Measurements from ENCODE around the gene RNU1-3. TPM values are rescaled to one million over a fixed set of nuclear protein-coding genes. Genes with fewer than 3 reads are reported as not detected.
"Not testable (repeated sequence)": the region's sequence is repeated elsewhere in the genome, so short reads cannot be mapped to it uniquely, and the experiment has no call there.

The RNU1-3 gene
- total and polyA plus RNA-seq, 4 experiments from 2014 or later, result 3,010 to 3,866 TPM; not detected in 2

- H3K9me3 ChIP-seq (ENCODE audit: control insufficient read depth in 1 of 2, low read length in 2 of 2); H3K27ac Mint-ChIP-seq; H3K4me1 Mint-ChIP-seq; H3K9me3 Mint-ChIP-seq; H3K27me3 Mint-ChIP-seq; H3K4me3 ChIP-seq (ENCODE audit: low read length in 2 of 2); H3K27me3 ChIP-seq (ENCODE audit: insufficient read depth, low read length); POLR2A ChIA-PET (ENCODE audit: partially characterized antibody); intact Hi-C loops (cut with micrococcal nuclease); H3K36me3 ChIP-seq (ENCODE audit: insufficient read depth, low read length); H3K36me3 Mint-ChIP-seq; DNase-seq; H3K27ac ChIP-seq (ENCODE audit: low read depth, low read length); H3K4me3 Mint-ChIP-seq; H3K4me1 ChIP-seq (ENCODE audit: insufficient read depth, low read length): not testable (repeated sequence)
- CTCF ChIA-PET (ENCODE audit: partially characterized antibody), result interaction anchor here (0.9 kb wide), 1 partner anchor 13 kb away, joined by 3 read pairs; no protein-coding TSS in a partner anchor
Measured at GRCh38 chr1:16693449-16694307, 26.9 kb upstream of the RNU1-3 start.

GRCh38 chr1:16692717-16693448, 26.1 kb upstream of the RNU1-3 start:
- H3K27ac Mint-ChIP-seq; POLR2A ChIA-PET (ENCODE audit: partially characterized antibody): not testable (repeated sequence)

GRCh38 chr1:16692283-16692682, 25.5 kb upstream of the RNU1-3 start:
- H3K36me3 Mint-ChIP-seq; DNase-seq; H3K4me3 Mint-ChIP-seq; H3K36me3 ChIP-seq (ENCODE audit: insufficient read depth, low read length); POLR2A ChIA-PET (ENCODE audit: partially characterized antibody); H3K9me3 ChIP-seq (ENCODE audit: control insufficient read depth in 1 of 2, low read length in 2 of 2); intact Hi-C loops (cut with micrococcal nuclease); H3K4me3 ChIP-seq (ENCODE audit: low read length in 2 of 2); H3K27me3 Mint-ChIP-seq; H3K27ac ChIP-seq (ENCODE audit: low read depth, low read length); H3K4me1 Mint-ChIP-seq; CTCF ChIA-PET (ENCODE audit: partially characterized antibody); H3K9me3 Mint-ChIP-seq; H3K27me3 ChIP-seq (ENCODE audit: insufficient read depth, low read length); H3K4me1 ChIP-seq (ENCODE audit: insufficient read depth, low read length); H3K27ac Mint-ChIP-seq: not testable (repeated sequence)

More at GRCh38 chr1:16692717-16693448, 26.1 kb upstream of the RNU1-3 start:
- H3K27ac ChIP-seq (ENCODE audit: low read depth, low read length); H3K4me1 Mint-ChIP-seq; H3K36me3 Mint-ChIP-seq; H3K9me3 Mint-ChIP-seq; H3K9me3 ChIP-seq (ENCODE audit: control insufficient read depth in 1 of 2, low read length in 2 of 2); CTCF ChIA-PET (ENCODE audit: partially characterized antibody); H3K27me3 Mint-ChIP-seq; DNase-seq; intact Hi-C loops (cut with micrococcal nuclease); H3K27me3 ChIP-seq (ENCODE audit: insufficient read depth, low read length); H3K4me3 ChIP-seq (ENCODE audit: low read length in 2 of 2); H3K4me3 Mint-ChIP-seq; H3K36me3 ChIP-seq (ENCODE audit: insufficient read depth, low read length); H3K4me1 ChIP-seq (ENCODE audit: insufficient read depth, low read length): not testable (repeated sequence)

GRCh38 chr1:16690971-16691682, 24.4 kb upstream of the RNU1-3 start:
- H3K4me1 ChIP-seq (ENCODE audit: insufficient read depth, low read length); H3K36me3 Mint-ChIP-seq; H3K4me3 ChIP-seq (ENCODE audit: low read length in 2 of 2); H3K27ac Mint-ChIP-seq; CTCF ChIA-PET (ENCODE audit: partially characterized antibody); intact Hi-C loops (cut with micrococcal nuclease); H3K4me1 Mint-ChIP-seq; H3K27me3 Mint-ChIP-seq; H3K9me3 ChIP-seq (ENCODE audit: control insufficient read depth in 1 of 2, low read length in 2 of 2); H3K27ac ChIP-seq (ENCODE audit: low read depth, low read length); DNase-seq; H3K4me3 Mint-ChIP-seq; H3K27me3 ChIP-seq (ENCODE audit: insufficient read depth, low read length); H3K36me3 ChIP-seq (ENCODE audit: insufficient read depth, low read length); H3K9me3 Mint-ChIP-seq; POLR2A ChIA-PET (ENCODE audit: partially characterized antibody): not testable (repeated sequence)

- H3K27me3 Mint-ChIP-seq; H3K4me1 ChIP-seq (ENCODE audit: insufficient read depth, low read length); H3K36me3 Mint-ChIP-seq; H3K9me3 ChIP-seq (ENCODE audit: control insufficient read depth in 1 of 2, low read length in 2 of 2); H3K9me3 Mint-ChIP-seq; POLR2A ChIA-PET (ENCODE audit: partially characterized antibody); H3K27ac ChIP-seq (ENCODE audit: low read depth, low read length); H3K36me3 ChIP-seq (ENCODE audit: insufficient read depth, low read length); H3K27ac Mint-ChIP-seq; H3K27me3 ChIP-seq (ENCODE audit: insufficient read depth, low read length); intact Hi-C loops (cut with micrococcal nuclease); H3K4me1 Mint-ChIP-seq; H3K4me3 ChIP-seq (ENCODE audit: low read length in 2 of 2); DNase-seq; H3K4me3 Mint-ChIP-seq: not testable (repeated sequence)
- CTCF ChIA-PET (ENCODE audit: partially characterized antibody), result interaction anchor here (0.7 to 3.5 kb wide), 5 partner anchors 12 to 87 kb away, joined by 3 to 26 read pairs (median 3); no protein-coding TSS in a partner anchor
Measured at GRCh38 chr1:16687132-16687800, 20.5 kb upstream of the RNU1-3 start.

GRCh38 chr1:16685445-16686371, 19.0 kb upstream of the RNU1-3 start:
- H3K4me3 Mint-ChIP-seq, result peak overlapping the region in 4 of 8 donors; percentile 10 to 52 (median 40)
- H3K9me3 Mint-ChIP-seq; H3K4me1 ChIP-seq (ENCODE audit: insufficient read depth, low read length); H3K36me3 ChIP-seq (ENCODE audit: insufficient read depth, low read length); H3K27me3 ChIP-seq (ENCODE audit: insufficient read depth, low read length); H3K27ac Mint-ChIP-seq; POLR2A ChIA-PET (ENCODE audit: partially characterized antibody); H3K4me1 Mint-ChIP-seq; intact Hi-C loops (cut with micrococcal nuclease); H3K4me3 ChIP-seq (ENCODE audit: low read length in 2 of 2); H3K27me3 Mint-ChIP-seq; DNase-seq; H3K36me3 Mint-ChIP-seq; H3K9me3 ChIP-seq (ENCODE audit: control insufficient read depth in 1 of 2, low read length in 2 of 2); H3K27ac ChIP-seq (ENCODE audit: low read depth, low read length); CTCF ChIA-PET (ENCODE audit: partially characterized antibody): not testable (repeated sequence)

Measured in CD4-positive, alpha-beta memory T cell (primary cell).